Left cardiac atrium (tissue), 4 donors: ENCODE measurements around the gene MAP6D1. TPM values are rescaled to one million over a fixed set of nuclear protein-coding genes. Genes with fewer than 3 reads are reported as not detected.

ENCODE experiments used
- ATAC-seq, 2 donors: fragments of 200-7000 bp; cut with Tn5 transposase; one replicate each; pipeline ENCODE4 v1.9.1; 2020; ENCODE audit warnings: mild to moderate bottlenecking in 2 of 2, moderate library complexity in 2 of 2
- DNase-seq: peaks from one replicate; pipeline ENCODE4 v3.0.0-alpha.2; 2020
- intact Hi-C, 2 donors: fragments of 100-400 bp; cut with DNase I; formaldehyde crosslinking; loops; one replicate each; pipeline versions ENCODE4 v1.14.1 to v1.15.1; 2022 to 2023
- total RNA-seq, 2 donors: library from RNA; stranded (reverse); fragmentation: NEBNext Ultra II Directional; extraction: Animal tissue kit (Norgen Biotek cat#: 25700); gene quantifications; one replicate each; pipeline ENCODE4 v1.2.1, GENCODE V29; 2021
- donor health status: DM: no; HTN: yes; CAD: no.
- donor health status: DM: no; HTN: yes; CAD: no; lungs with severe emphysema.
- donor health status: DM: yes; HTN: yes; CAD: no.
- donor health status: Dilated cardiomyopathy.

MAP6D1 gene
- total RNA-seq, 2 donors from 2014 or later, result 2.0 to 2.2 TPM

DNA sequence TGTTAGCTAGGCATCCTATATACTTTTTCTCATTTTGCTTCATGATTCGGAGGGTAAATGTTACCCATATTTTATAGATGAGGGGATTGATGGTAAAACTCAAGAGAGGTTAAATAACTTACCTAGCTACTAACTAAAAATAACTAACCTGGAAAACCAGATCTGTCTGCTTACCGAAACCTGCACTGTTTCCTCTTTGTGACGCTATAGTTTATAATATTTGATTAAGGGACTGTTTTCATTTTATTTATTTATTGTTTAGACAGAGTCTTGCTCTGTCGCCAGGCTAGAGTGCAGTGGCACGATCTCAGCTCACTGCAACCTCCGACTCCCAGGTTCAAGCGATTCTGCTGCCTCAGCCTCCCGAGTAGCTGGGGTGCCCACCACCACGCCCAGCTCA is 55.9 kb downstream of the MAP6D1 start:
- ATAC-seq (no peak), DNase-seq (no peak)
- intact Hi-C loops, result loop anchor here (5.0 to 10.0 kb wide), 3 partner anchors 267 to 302 kb away; no protein-coding TSS in a partner anchor

DNA sequence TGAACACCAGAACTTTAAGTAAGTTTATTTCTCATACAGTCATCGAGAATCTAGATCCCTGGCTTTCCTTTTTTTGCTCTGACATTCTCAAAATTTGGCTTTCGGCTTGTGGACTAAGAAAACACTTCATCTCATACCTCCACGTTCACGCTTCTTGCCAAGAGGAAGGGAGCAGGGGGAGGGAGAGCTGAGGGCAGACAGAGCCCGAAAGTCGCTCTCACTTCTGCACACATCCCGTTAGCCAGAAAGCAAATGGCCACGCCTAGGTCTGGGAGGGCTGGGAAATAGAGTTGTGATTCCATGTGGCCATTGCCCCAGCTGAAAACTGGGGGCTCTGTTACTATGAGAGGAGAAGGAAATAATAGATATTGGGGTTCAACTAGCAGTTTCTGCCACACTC is 57.3 kb downstream of the MAP6D1 start:
- intact Hi-C loops, result loop anchor here (5.0 to 10.0 kb wide), 3 partner anchors 266 to 301 kb away; no protein-coding TSS in a partner anchor
- DNase-seq (no peak), ATAC-seq (no peak)

DNA sequence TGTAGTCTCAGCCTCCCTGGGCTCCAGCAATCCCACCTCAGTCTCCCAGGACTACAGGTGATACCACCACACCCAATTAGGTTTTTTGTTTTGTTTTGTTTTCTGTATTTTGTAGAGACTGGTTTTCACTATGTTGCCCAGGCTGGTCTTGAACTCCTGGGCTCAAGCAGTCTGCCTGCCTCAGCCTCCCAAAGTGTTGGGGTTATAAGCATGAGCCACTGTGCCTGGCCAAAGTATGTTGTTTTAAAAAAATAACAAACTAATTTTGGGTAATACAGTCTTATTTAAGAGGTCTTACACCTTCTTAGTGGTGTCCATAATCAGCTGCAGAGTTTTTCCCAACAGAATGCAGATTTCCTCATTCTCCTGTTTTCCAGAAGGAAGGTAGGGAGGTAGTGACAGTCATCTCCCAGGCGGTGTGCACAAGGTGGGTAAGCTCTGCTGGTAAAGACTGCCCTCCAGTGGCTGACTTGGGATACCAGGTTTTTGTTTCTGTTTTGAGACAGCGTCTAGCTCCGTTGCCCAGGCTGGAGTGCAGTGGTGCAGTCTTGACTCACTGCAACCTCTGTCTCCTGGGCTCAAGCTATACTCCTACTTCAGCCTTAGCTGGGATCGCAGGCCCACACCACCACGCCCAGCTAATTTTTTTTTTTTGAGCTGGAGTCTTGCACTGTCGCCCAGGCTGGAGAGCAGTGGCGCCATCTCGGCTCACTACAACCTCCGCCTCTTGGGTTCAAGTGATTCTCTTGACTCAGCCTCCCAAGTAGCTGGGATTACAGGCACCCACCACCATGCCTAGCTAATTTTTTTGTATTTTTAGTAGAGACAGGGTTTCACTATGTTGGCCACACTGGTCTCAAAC is 58.4 kb downstream of the MAP6D1 start:
- intact Hi-C loops, result loop anchor here (1.0 to 10.0 kb wide), 4 partner anchors 264 to 300 kb away; no protein-coding TSS in a partner anchor
- DNase-seq (peak; percentile 67), ATAC-seq (peak; percentile 88 to 89)

DNA sequence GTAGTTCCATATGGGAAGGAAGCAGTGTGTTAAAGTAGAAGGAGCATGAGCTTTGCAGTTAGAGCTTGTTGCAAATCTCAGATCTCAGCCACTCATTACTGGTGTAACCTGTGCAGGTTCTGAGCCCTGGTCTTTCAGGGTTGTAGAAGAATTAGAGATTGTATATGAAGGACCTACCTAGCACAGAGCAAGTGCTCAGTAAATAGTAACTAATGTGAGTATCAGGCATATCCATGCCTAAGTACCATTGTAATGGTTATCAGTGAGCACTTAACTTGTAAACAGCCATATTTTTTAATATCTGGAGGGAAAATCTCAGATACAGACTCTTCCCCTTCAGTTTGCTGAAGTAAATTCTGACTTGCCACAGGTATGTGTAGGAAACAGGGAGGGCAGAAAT is 59.3 kb downstream of the MAP6D1 start:
- intact Hi-C loops, result loop anchor here (5.0 to 10.0 kb wide), 3 partner anchors 264 to 299 kb away; no protein-coding TSS in a partner anchor
- no peak for DNase-seq
- ATAC-seq, result no peak

Other genes starting within 250 kb of the MAP6D1 start
- 100 to 1,000 TPM in 1 of 2 donors, 10 to 100 TPM in 1; 92.9 to 138 TPM for gene KLHL24, start 190.0 kb downstream of the MAP6D1 start, total RNA-seq
- 10 to 100 TPM; 13.2 to 14.3 TPM for gene YEATS2, start 127.8 kb downstream of the MAP6D1 start, total RNA-seq
- gene PARL, start 59.3 kb upstream of the MAP6D1 start, total RNA-seq, result 10 to 100 TPM; 51.7 to 81.1 TPM
- gene ABCC5, start 192.3 kb upstream of the MAP6D1 start, total RNA-seq, result 10 to 100 TPM; 40.2 to 69.2 TPM
- not detected for gene HTR3D, start 206.2 kb upstream of the MAP6D1 start, total RNA-seq
- not detected for gene HTR3C, start 227.5 kb upstream of the MAP6D1 start, total RNA-seq